ENCODE results near the gene DLGAP1.

- TF ChIP-seq CTCF (IDR thresholded peaks at IDR 0.05; ENCODE audit: low read depth, low read length, missing input control) (no peak), TAF1 (conservative IDR thresholded peaks at IDR 0.05) (no peak), RAD21 (IDR thresholded peaks at IDR 0.05) (no peak), YY1 (IDR thresholded peaks at IDR 0.05) (no peak), FOXA1 (IDR thresholded peaks at IDR 0.05) (no peak), ZBTB33 (IDR thresholded peaks at IDR 0.05) (no peak), ATF3 (IDR thresholded peaks at IDR 0.05) (no peak)
These were observed 969.7 kb downstream of the DLGAP1 start for GRCh38 chr18:3485153-3486149.

All from liver (tissue), 3 donors.